HFFc6 (cell line): ENCODE measurements around the gene EFCAB12. TPM values are rescaled to one million over a fixed set of nuclear protein-coding genes. Genes with fewer than 3 reads are reported as not detected.
A peak's percentile ranks its signal among the peaks of the same experiment; 100 is the strongest.
"Not testable (repeated sequence)": the region's sequence is repeated elsewhere in the genome, so short reads cannot be mapped to it uniquely, and the experiment has no call there.

Source experiments
- DNase-seq: peaks from one replicate; pipeline ENCODE4 v3.0.0-alpha.2; 2018
- H3K27ac Mint-ChIP-seq: 2 replicates; pipeline ENCODE4 v1.8.0; 2020; ENCODE audit warnings: mild to moderate bottlenecking, mixed read lengths
- H3K27me3 Mint-ChIP-seq: 2 replicates; pipeline ENCODE4 v1.8.0; 2021; ENCODE audit warnings: mild to moderate bottlenecking, moderate library complexity, mixed read lengths; ENCODE audit not compliant: insufficient read depth
- H3K36me3 Mint-ChIP-seq: 2 replicates; pipeline ENCODE4 v1.8.0; 2021; ENCODE audit warnings: low read depth, mixed read lengths
- H3K4me1 Mint-ChIP-seq: 2 replicates; pipeline ENCODE4 v1.8.0; 2020; ENCODE audit warnings: low read depth, mixed read lengths
- H3K4me3 Mint-ChIP-seq: 2 replicates; pipeline ENCODE4 v1.8.0; 2020; ENCODE audit warnings: mild to moderate bottlenecking, moderate library complexity, mixed read lengths
- H3K9me3 Mint-ChIP-seq: 2 replicates; pipeline ENCODE4 v1.8.0; 2020; ENCODE audit warnings: mild to moderate bottlenecking, mixed read lengths
- CTCF ChIP-seq: fragments of 200-600 bp; sonication (generic); IDR thresholded peaks from 2 replicates; pipeline ENCODE4 v1.5.0; 2021; ENCODE audit warnings: antibody characterized with exemption, mild to moderate bottlenecking
- total RNA-seq, 6 experiments: library from RNA; stranded (reverse); fragmentation: NEBNext Ultra II Directional; extraction: Animal tissue kit (Norgen Biotek cat#: 25700); gene quantifications; 2 replicates in 1 of 6; 3 replicates in 5 of 6; pipeline ENCODE4 v1.2.3, GENCODE V29; 2021

Gene EFCAB12
- total RNA-seq, 6 experiments from 2014 or later, result 0.09 to 0.14 (median 0.12) TPM; not detected in 1

- Mint-ChIP-seq H3K9me3 (no peaks in the 10 kb centered on the region), H3K4me1 (peaks cover 32% of the 10 kb centered on the region), H3K27me3 (peaks cover 3% of the 10 kb centered on the region), H3K27ac (peak overlapping the region; percentile 100), H3K36me3 (peaks cover 17% of the 10 kb centered on the region; the same call in 1 of the 2 replicates), H3K4me3 (peak overlapping the region; percentile 98)
- TF ChIP-seq CTCF, result peak; percentile 52
- peak; percentile 26 for DNase-seq
Observed at GRCh38 chr3:129399895-129400357, 28.5 kb downstream of the EFCAB12 start.

- H3K9me3 Mint-ChIP-seq, result no peaks in the 10 kb centered on the region
- TF ChIP-seq CTCF, result peak; percentile 94
- peaks cover 17% of the 10 kb centered on the region; the same call in 1 of the 2 replicates for H3K36me3 Mint-ChIP-seq
- H3K27ac Mint-ChIP-seq, result peak overlapping the region; percentile 100
- peak; percentile 92 for DNase-seq
- H3K4me1 Mint-ChIP-seq, result peaks cover 37% of the 10 kb centered on the region
- peaks cover 1% of the 10 kb centered on the region for H3K27me3 Mint-ChIP-seq
- H3K4me3 Mint-ChIP-seq, result peak overlapping the region; percentile 98
Observed at GRCh38 chr3:129399145-129399894, 29.1 kb downstream of the EFCAB12 start.

GRCh38 chr3:129398803-129399144 lies 29.7 kb downstream of the EFCAB12 start:
- H3K36me3 Mint-ChIP-seq, result peaks cover 17% of the 10 kb centered on the region; the same call in 1 of the 2 replicates
- peak overlapping the region; percentile 100 for H3K27ac Mint-ChIP-seq
- no peak for TF ChIP-seq CTCF
- peak overlapping the region; percentile 98 for H3K4me3 Mint-ChIP-seq
- H3K4me1 Mint-ChIP-seq, result peaks cover 41% of the 10 kb centered on the region
- no peaks in the 10 kb centered on the region for H3K9me3 Mint-ChIP-seq
- no peaks in the 10 kb centered on the region; the same call in 1 of the 2 replicates for H3K27me3 Mint-ChIP-seq
- DNase-seq, result peak; percentile 11

- H3K4me3 Mint-ChIP-seq, H3K27me3 Mint-ChIP-seq, H3K9me3 Mint-ChIP-seq, DNase-seq: not testable (repeated sequence)
- peaks cover 24% of the 10 kb centered on the region; the same call in 1 of the 2 replicates for H3K36me3 Mint-ChIP-seq
- H3K27ac Mint-ChIP-seq, result peak overlapping the region; percentile 22
- peaks cover 77% of the 10 kb centered on the region for H3K4me1 Mint-ChIP-seq
Observed at GRCh38 chr3:129393760-129394564, 34.5 kb downstream of the EFCAB12 start.

GRCh38 chr3:129393271-129393670 lies 35.2 kb downstream of the EFCAB12 start:
- Mint-ChIP-seq H3K4me3 (no peak overlapping the region), H3K27ac (peak overlapping the region; percentile 22), H3K4me1 (peaks cover 79% of the 10 kb centered on the region), H3K27me3 (peaks cover 3% of the 10 kb centered on the region; the same call in 1 of the 2 replicates), H3K36me3 (peaks cover 19% of the 10 kb centered on the region; the same call in 1 of the 2 replicates), H3K9me3 (no peaks in the 10 kb centered on the region)
- no peak for DNase-seq
- no peak for TF ChIP-seq CTCF

- peak overlapping the region; percentile 70 for H3K27ac Mint-ChIP-seq
Observed at GRCh38 chr3:129392106-129392887, 36.1 kb downstream of the EFCAB12 start.

GRCh38 chr3:129391583-129391982 lies 36.9 kb downstream of the EFCAB12 start:
- not testable (repeated sequence) for DNase-seq, H3K4me3 Mint-ChIP-seq, H3K9me3 Mint-ChIP-seq, H3K27me3 Mint-ChIP-seq
- Mint-ChIP-seq H3K4me1 (peaks cover 78% of the 10 kb centered on the region), H3K27ac (peak overlapping the region; percentile 61; the same call in 1 of the 2 replicates), H3K36me3 (peaks cover 25% of the 10 kb centered on the region; the same call in 1 of the 2 replicates)

More at GRCh38 chr3:129392106-129392887, 36.1 kb downstream of the EFCAB12 start:
- not testable (repeated sequence) for DNase-seq, H3K9me3 Mint-ChIP-seq, H3K4me3 Mint-ChIP-seq, H3K27me3 Mint-ChIP-seq
- peaks cover 79% of the 10 kb centered on the region for H3K4me1 Mint-ChIP-seq
- peaks cover 23% of the 10 kb centered on the region; the same call in 1 of the 2 replicates for H3K36me3 Mint-ChIP-seq
